ENCODE results near the gene PHF2. TPM values are rescaled to one million over a fixed set of nuclear protein-coding genes. Genes with fewer than 3 reads are reported as not detected.

PHF2 gene
- total RNA-seq, 6 experiments from 2014 or later = 15.4 to 17.5 (median 16.6) TPM

GRCh38 chr9:93659044-93659836 lies 82.9 kb downstream of the PHF2 start:
- Mint-ChIP-seq H3K9me3 (no peaks in the 10 kb centered on the region), H3K36me3 (ENCODE audit: low read depth) (peaks cover 8% of the 10 kb centered on the region; the same call in 1 of the 2 replicates), H3K4me3 (no peak overlapping the region), H3K27me3 (ENCODE audit: insufficient read depth) (no peaks in the 10 kb centered on the region), H3K4me1 (ENCODE audit: low read depth) (no peaks in the 10 kb centered on the region), H3K27ac (no peak overlapping the region)
- no peak for TF ChIP-seq CTCF (IDR thresholded peaks at IDR 0.05)
- no peak for DNase-seq

- no peak for DNase-seq
- TF ChIP-seq CTCF (IDR thresholded peaks at IDR 0.05) = no peak
- Mint-ChIP-seq H3K9me3 (no peaks in the 10 kb centered on the region), H3K36me3 (ENCODE audit: low read depth) (peaks cover 8% of the 10 kb centered on the region; the same call in 1 of the 2 replicates), H3K4me1 (ENCODE audit: low read depth) (no peaks in the 10 kb centered on the region), H3K4me3 (no peak overlapping the region), H3K27me3 (ENCODE audit: insufficient read depth) (peaks cover 2% of the 10 kb centered on the region; the same call in 1 of the 2 replicates), H3K27ac (no peak overlapping the region)
These were observed 83.4 kb downstream of the PHF2 start for GRCh38 chr9:93659837-93660177.

- H3K36me3 Mint-ChIP-seq (ENCODE audit: low read depth) = peaks cover 8% of the 10 kb centered on the region; the same call in 1 of the 2 replicates
- H3K9me3 Mint-ChIP-seq = no peaks in the 10 kb centered on the region
- H3K4me1 Mint-ChIP-seq (ENCODE audit: low read depth) = no peaks in the 10 kb centered on the region
- H3K27ac Mint-ChIP-seq = no peak overlapping the region
- peaks cover 3% of the 10 kb centered on the region; the same call in 1 of the 2 replicates for H3K27me3 Mint-ChIP-seq (ENCODE audit: insufficient read depth)
- no peak for DNase-seq
- 0 out of 2 replicates have a peak, but pooled peaks have one; percentile 23 for TF ChIP-seq CTCF (IDR thresholded peaks at IDR 0.05)
- H3K4me3 Mint-ChIP-seq = no peak overlapping the region
These were observed 84.1 kb downstream of the PHF2 start for GRCh38 chr9:93660352-93661046.

- Mint-ChIP-seq H3K36me3 (ENCODE audit: low read depth) (peaks cover 8% of the 10 kb centered on the region; the same call in 1 of the 2 replicates), H3K9me3 (no peaks in the 10 kb centered on the region), H3K27me3 (ENCODE audit: insufficient read depth) (peaks cover 4% of the 10 kb centered on the region; the same call in 1 of the 2 replicates), H3K27ac (no peak overlapping the region), H3K4me3 (no peak overlapping the region), H3K4me1 (ENCODE audit: low read depth) (no peaks in the 10 kb centered on the region)
- no peak for DNase-seq
- no peak for TF ChIP-seq CTCF (IDR thresholded peaks at IDR 0.05)
These were observed 85.2 kb downstream of the PHF2 start for GRCh38 chr9:93661591-93661990.

- Mint-ChIP-seq H3K27ac (no peak overlapping the region), H3K4me3 (no peak overlapping the region), H3K36me3 (ENCODE audit: low read depth) (peaks cover 8% of the 10 kb centered on the region; the same call in 1 of the 2 replicates), H3K4me1 (ENCODE audit: low read depth) (no peaks in the 10 kb centered on the region), H3K27me3 (ENCODE audit: insufficient read depth) (peaks cover 4% of the 10 kb centered on the region; the same call in 1 of the 2 replicates), H3K9me3 (no peaks in the 10 kb centered on the region)
- no peak for DNase-seq
- TF ChIP-seq CTCF (IDR thresholded peaks at IDR 0.05) = no peak
These were observed 85.7 kb downstream of the PHF2 start for GRCh38 chr9:93662016-93662638.

Data from HFFc6 (cell line).